Stimulated activated CD8-positive, alpha-beta memory T cell treated with anti-CD3 and anti-CD28 coated beads, Interleukin-7, amount 100 ng/mL, for 48 hours (primary cell): ENCODE measurements around the gene CDH13.

Experiments
- DNase-seq, 2 donors: peaks; one replicate each; pipeline ENCODE4 v3.0.0-alpha.2; 2020; ENCODE audit warnings: low read depth in 1 of 2; ENCODE audit errors: extremely low read depth in 1 of 2

CDH13 gene

GRCh38 chr16:83085660-83086059 is 458.9 kb downstream of the CDH13 start:
- no peak for DNase-seq

- DNase-seq, result no peak
These were observed 469.3 kb downstream of the CDH13 start for GRCh38 chr16:83095941-83096692.

- no peak for DNase-seq
These were observed 471.8 kb downstream of the CDH13 start for GRCh38 chr16:83098536-83098935.

DNA sequence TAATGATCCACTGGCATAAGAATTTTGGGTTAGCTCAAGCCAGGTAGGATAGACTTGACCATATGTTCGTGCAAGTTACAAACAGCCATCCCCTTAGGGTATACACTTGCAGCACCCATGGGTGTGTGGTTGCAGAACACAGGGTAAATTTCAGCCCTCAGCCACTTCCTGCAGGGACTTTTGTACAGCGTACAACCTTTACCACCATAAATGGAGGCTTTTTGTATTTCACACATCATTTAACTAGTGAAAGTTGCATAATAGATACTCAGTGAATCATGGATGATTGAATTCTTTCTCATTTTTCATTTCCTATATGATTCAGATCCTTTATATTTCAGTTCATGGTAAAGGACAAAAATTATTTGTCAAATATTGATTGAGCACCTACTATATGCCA is 473.9 kb downstream of the CDH13 start:
- DNase-seq, result no peak

- DNase-seq, result no peak
These were observed 475.6 kb downstream of the CDH13 start for GRCh38 chr16:83102336-83102735.

- no peak for DNase-seq
These were observed 478.7 kb downstream of the CDH13 start for GRCh38 chr16:83105279-83106077.

GRCh38 chr16:83109490-83110125 is 482.8 kb downstream of the CDH13 start:
- no peak for DNase-seq

DNA sequence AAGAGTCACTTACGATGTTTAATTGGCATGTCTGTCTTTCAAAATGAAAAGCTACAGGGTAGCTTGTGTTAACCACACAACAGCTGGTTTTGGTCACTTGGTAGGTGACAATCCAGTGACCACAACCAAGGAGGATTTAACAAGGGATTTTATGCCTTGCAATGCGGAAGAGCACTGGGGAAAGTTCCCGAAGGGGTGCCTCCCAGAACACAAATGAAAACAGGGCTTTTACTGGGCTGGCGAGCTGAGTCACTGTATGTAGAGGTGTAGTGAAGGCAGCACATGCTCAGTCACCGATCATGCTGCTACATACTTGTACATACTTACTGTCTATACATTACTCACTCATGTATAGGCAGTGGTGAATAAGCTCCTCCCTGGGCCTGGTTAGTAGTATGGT is 483.5 kb downstream of the CDH13 start:
- DNase-seq, result no peak

GRCh38 chr16:83113317-83113716 is 486.5 kb downstream of the CDH13 start:
- DNase-seq, result no peak

GRCh38 chr16:83113811-83114210 is 487.0 kb downstream of the CDH13 start:
- DNase-seq, result no peak

GRCh38 chr16:83115491-83116232 is 488.9 kb downstream of the CDH13 start:
- DNase-seq, result no peak

DNA sequence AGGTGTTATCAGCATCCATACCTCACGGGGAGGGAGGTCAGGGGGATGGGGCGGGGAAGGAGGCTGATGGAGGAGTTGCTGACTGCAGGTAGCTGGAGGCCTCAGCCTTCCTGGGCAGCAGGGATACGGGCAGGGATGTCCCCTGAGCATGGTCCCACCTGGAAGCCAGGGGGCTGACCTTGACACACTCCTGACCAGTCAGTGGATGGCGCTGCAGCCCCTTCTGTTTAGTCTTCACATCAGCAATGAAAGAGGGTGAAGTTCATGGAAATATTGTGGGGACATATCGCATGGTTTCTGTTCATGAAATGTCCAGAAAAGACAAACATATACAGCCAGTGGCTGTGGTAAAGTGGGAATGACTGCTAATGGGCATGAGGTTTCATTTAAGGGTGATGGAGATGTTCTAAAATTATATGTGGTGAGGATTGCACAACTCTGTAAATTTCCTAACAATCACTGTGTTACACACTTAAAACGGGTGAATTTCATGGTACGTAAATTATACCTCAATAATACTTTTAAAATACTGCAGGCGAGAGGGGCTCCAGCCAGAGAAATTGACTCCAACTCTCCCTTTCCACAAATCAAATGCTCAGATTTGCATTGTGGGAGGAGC is 489.6 kb downstream of the CDH13 start:
- no peak for DNase-seq

GRCh38 chr16:83117810-83118209 is 491.0 kb downstream of the CDH13 start:
- no peak for DNase-seq

GRCh38 chr16:83118365-83118764 is 491.6 kb downstream of the CDH13 start:
- DNase-seq, result no peak

GRCh38 chr16:83125999-83126568 is 499.3 kb downstream of the CDH13 start:
- no peak for DNase-seq

DNA sequence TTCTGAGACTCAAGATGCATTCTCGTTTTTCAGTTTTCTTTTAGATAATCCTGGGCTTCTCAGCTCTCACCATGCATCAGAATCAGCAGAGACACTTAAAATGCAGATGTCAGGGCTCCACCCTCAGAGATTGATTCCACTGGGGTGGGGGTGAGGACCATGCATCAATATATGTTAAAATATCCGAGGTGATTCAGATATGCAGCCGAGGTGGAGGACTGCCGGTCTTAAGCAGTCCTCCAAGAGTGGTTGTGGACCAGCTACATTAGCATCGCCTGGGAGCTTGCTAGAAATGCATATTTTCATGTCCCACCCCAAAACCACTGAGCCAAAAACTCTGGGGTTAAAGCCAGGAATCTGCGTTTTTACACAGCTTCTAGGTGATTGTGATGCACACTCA is 501.3 kb downstream of the CDH13 start:
- DNase-seq, result no peak

GRCh38 chr16:83130039-83130438 is 503.3 kb downstream of the CDH13 start:
- no peak for DNase-seq

DNA sequence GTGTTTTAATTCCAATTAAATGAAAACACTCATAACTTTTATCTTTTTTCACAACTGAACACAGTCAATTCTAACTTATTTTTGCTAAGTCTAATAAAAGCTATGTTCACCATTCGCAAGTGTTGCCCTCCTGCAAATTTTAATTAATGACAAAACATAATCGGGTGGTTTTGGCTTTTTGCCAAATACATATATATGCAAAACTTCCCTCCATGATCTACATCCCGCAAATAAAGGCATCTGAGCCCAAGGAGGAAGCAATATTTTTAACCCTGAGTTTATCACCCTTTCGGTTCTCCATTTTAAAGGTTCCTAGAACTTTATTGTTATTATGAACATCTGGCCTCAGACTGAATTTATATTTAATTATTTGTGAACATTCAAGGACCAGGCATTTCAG is 507.9 kb downstream of the CDH13 start:
- no peak for DNase-seq

DNA sequence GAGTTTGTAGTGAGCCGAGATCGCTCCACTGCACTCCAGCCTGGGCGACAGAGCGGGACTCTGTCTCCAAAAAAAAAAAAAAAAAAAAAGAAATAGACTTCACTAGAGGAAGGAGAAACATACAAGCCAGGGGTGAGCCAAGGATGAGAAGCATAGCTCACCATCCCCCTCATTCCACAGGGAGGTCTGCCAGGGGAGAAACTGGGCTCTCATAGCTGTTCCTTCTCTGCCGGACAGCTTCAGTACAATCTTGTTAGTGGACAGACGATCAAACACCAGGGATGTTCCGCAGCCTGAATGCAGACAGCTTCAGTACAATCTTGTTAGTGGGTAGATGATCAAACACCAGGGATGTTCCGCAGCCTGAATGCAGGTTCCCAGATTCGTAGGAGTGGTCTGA is 509.6 kb downstream of the CDH13 start:
- DNase-seq, result no peak

- no peak for DNase-seq
These were observed 510.2 kb downstream of the CDH13 start for GRCh38 chr16:83136924-83137323.
